GM13976 (cell line): ENCODE measurements around the gene LMF1.

ENCODE experiments used
- DNase-seq: peaks from one replicate; pipeline ENCODE4 v3.0.0; 2012; ENCODE audit warnings: low spot score
- CTCF ChIP-seq: IDR thresholded peaks from 2 replicates; pipeline ENCODE4 v1.5.1; 2012; ENCODE audit warnings: borderline replicate concordance, mild to moderate bottlenecking; ENCODE audit not compliant: insufficient read depth; ENCODE audit errors: extremely low read depth, missing control alignments, control extremely low read depth
- in situ Hi-C: fragments of 300-500 bp; cut with MboI; formaldehyde crosslinking; loops from one replicate; pipeline ENCODE4 v1.12.0; 2022; ENCODE audit warnings: low sequenced_read_pairs, mixed read lengths, inconsistent platforms; ENCODE audit not compliant: unreplicated experiment

The LMF1 gene

DNA sequence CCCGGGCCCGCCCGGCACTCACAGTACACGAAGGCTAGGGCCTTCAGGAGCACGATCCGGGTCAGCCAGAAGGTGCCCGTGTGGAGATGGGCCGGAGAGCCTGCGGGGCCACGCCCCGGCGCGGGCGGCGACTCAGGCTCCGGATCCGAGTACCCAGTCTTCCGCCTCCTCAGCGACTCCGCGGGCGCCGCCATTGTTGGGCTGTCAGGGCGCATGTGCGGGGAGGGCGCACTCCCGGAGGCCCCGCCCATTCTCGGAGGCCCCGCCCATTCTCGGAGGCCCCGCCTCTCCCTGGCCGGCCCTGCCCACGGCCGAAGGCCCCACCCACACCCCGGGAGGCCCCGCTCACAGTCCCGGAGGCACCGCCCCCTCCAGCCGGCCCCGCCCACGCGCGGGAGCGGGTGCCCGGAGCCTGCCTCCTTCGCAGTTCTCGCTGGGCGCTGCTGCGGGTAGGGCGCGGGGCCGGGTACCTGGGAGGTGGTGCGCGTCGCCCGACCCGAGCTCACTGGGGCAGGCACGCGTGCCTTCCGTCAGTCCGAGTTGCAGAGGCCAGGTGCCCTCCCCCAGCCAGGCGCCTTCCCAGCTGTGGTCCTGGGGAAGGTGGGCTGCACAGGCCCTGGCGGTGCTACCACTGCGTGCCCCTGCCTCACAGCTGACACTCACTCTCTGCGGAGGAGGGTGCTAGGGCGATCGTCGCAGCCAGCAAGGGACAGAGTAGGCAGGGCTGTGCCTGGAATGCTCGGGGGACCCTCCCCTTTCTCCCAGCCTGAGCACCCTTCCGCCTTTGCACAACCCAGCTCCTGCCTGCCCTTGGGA is at the start of gene LMF1:
Gene LMF1 (minus strand): TSS at position 219 of the 816 bp plus-strand sequence. CDS start 4 bp downstream, at position 215.
- in situ Hi-C loops: no loop called here
- no peak for TF ChIP-seq CTCF
- DNase-seq: peak; percentile 100

DNA sequence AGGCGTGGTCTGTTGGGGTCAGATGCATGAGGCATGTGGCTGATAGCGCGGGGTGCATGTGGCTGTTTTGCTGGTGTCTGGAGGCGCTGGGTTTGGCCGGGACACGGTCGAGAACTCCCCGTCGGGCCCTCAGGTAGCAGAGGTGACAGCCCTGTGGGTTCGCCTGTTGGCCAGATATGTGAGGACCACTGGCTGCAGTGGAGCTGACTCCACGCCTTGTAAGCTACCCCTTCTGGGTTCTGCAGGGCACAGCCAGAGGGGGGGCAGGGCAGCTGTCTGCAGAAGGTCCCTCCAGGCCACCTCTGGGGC is 49.3 kb upstream of the LMF1 start:
- no peak for TF ChIP-seq CTCF
- DNase-seq: no peak
- in situ Hi-C loops: no loop called here

DNA sequence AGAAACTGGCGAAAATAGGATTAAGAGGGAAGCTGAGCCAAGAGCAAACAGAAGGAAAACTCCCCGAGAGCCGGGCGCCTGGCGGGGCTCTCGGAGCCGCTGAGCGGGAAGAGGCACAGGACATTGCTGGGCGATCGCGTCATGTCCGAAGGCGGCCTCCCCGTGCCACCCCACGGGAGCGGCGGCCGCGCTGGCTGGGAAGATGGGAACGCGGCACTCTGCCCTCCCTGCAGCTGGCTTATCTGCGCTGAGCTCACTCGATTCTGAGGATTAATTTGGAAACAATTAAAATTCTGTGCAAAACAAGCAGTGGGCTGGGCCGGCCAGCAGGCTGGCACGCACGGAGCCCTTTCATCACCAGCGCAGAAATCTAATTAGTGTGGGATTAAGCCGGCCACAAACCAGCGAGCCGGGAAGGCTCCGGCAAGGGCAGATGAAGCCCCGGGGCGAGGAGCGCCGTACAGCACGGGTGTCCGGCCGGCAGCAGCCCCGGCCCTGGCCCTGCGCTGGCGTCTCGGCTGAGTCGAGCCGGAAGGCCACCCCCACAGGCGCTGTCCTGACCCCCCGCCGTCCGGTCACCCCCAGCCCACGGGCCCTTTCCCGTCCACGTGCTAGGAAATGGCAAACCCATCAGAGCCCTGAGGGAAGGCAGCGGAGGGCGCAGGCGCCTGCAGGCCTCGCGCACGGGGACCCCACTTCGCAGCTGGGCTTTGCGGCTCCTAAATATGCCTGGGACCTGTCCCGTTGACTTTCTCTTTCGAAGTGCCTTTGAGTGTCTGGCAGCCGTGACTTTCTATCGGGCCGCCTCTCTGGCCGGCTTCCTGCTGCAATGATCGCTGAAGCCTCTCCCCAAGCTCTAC is 48.7 kb upstream of the LMF1 start:
- DNase-seq: no peak
- in situ Hi-C loops: no loop called here
- TF ChIP-seq CTCF: no peak

DNA sequence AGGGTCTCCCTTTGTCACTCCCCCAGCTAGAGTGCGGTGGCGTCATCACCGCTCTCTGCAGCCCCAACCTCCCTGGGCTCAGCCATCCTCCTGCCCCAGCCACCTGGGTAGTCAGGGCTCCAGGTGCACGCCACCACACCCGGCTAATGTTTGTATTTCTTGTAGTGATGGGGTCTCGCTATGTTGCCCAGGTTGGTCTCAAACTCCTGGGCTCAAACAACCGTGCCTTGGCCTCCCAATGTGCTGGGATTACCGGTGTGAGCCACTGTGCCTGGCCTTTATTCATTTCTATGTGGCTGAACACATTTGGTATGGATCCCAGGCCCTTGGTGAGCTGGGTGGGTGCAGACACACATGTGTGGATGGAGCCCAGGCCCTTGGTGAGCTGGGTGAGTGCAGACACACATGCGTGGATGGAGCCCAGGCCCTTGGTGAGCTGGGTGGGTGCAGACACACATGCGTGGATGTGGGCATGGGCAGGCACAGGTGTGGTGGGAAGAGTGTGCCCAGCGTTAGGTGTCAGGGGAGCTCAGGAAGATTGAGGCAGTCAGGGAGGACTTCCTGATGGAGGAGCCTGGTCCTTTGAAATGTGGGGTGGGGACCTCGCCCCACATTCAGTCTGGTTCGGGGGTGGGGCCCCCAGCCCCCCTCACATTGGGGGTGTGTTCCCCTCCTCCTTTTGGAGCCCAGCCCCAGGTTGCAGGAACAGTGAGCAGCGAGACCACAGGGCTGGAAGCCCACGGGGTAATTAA is 47.8 kb upstream of the LMF1 start:
- in situ Hi-C loops: no loop called here
- DNase-seq: no peak
- no peak for TF ChIP-seq CTCF

DNA sequence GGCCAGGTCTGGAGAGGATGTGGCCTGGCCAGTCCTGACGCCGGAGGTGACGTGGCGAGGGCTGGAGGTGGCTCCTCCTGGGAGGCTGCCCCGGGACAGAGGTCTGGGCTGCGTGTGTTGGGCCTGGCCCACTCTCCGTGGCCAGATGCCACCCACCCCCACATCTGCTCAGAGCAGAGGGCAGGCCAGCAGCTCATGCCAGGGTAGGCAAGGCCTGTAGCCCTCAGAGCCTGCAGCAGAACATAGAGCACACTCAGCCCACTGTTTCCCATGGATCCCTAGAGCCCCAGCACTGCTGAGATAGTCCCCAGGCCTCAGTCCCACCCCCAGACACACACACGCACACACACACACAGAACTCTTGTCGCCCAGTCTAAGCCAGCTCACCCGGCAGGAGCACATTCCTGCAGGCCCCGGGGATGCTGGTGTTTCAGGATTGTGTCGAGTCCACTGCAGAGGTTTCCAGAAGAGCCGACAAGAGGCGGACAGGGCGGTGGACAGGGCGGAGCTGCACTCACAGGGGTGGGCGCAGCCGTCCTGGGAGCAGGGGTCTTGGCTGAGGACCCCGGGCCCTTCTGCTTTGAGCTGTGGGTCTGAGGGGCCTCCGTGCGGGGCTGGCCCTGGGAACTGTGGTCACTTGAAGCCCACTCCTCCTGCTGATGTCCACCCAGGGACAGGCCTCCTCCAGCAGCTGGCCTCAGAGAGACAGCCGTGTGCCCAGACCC is 44.1 kb upstream of the LMF1 start:
- no peak for TF ChIP-seq CTCF
- in situ Hi-C loops: no loop called here
- DNase-seq: no peak

DNA sequence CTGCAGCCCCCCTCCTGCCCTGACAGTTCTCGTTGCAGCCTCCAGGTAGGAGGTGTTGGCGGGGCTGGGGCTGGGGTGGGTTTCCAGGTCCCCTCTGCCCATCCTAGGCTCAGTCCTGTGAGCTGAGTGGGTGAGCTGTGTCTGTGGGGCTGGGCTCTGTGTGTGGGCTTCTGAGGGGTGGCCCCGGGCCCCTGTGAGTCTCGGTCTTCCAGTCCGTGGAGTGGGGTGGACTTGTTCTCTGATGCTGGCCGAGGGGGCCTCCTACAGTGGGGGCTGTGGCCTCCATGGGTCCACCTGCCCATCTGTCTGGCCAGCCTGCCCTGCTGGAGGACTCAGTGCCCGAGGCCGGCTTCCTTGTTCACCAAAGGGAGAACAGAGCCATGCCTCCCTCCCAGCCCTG is 43.4 kb upstream of the LMF1 start:
- in situ Hi-C loops: no loop called here
- TF ChIP-seq CTCF: no peak
- DNase-seq: no peak
